ENCODE measurements around the gene RGS7BP.

Gene RGS7BP

DNA sequence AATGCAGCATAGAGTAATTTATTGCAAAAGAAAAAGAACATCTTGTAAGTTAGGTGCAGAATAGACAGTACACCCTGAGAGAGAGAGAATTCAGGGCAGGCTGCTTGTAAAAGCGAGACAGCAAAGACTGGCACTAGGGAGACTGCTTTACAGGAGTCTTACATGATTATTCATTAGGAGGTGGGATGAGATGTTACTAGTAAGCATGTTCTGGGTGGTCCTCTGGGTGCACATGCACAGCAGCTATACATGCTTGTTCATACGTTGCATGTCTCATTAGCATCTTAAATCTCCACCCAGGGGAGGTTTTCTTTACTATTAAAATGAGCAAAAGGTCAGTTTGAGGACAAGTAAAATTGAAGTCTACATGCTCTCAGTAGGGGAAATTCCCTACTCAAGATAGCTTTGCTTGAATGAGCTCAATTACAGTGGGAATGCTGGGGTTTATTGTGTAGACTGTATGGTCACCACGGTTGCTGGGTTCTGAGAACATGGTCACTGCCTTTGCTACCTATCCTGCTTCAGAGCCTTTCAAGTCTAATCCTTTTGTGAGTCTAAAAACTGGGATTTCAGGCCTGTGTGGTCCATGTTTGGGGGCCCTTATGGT is 60.6 kb downstream of the RGS7BP start:
- DNase-seq = peak; percentile 72

DNA sequence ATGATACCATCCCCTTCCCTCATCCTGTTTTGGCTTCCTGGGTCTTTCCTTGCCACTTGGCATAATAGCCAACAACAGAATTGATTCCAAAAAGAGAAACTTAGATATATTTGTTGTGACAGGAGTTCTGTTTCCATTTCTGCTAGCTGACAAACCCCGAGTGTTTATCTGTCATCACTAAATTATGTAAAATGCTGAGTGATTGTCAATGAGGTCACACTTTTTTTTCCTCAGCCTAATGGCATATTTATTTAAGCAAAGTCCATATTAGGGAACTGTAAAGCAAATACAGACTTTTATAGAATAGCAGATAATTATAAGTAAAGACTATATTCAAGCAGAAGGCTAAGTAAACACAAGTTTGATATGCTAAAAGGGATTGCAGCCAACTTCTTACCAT is 64.0 kb downstream of the RGS7BP start:
- no peak for DNase-seq

DNA sequence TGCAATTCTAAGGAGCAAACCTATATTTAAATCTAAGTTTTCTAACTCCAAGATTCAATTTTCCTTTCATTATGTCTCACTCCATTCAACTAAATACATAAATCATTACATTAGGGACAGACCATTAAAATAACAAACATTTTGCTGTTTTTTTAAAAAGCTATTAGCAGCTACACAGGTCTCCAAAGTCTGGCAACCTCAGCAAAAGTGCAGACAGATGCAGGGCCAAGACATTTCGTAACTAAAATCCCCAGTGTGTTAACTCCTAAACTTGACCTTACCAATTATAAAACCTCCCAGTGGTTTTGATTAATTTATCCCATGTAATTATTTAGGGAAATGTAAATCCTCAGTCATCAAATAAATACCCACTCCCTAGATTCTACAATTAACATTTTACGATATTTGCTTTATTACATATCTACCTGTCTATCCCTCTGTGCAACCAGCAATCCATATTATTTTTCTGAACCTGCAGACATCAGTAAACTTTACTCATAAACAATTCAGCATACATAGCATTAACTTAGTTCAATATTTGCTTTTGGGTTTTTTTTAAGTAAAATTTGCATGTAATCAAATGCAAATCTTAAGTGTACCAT is 64.7 kb downstream of the RGS7BP start:
- DNase-seq = no peak

DNA sequence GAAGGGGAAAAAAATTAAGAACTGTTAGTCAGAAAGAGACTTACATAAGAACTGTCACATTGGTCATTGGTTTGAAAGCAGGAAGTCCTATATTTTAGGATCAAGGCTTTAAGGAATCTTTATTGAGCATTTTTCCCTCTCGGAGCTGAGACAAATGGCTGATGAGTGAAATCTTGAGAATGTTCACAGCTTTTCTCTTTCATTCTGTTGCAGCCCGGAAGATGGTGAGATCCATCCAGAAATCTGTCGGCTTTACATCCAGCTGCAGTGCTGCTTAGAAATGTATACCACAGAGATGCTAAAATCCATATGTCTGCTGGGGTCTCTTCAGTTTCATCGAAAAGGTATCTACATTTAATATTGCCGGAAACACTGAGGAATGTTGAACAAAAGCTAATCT is 69.7 kb downstream of the RGS7BP start:
- no peak for DNase-seq

DNA sequence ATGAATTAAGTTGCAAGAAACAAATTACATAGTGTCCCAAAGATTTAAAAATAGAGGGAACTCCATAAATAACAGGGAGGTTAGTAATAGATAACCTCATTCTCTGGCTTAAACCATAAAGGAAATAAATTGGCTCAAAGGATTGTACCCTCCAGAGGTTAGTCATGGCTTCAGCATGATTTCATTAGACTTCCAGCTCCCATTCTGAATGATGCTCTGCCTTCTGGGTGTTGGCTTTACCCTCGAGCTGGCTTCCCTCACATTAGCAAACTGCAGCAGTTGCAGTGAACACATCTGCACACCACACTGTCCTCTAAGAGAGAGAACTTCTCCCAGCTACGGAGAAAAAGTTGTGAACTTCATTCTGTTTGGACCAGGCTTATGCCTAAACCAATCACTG is 70.4 kb downstream of the RGS7BP start:
- no peak for DNase-seq

DNA sequence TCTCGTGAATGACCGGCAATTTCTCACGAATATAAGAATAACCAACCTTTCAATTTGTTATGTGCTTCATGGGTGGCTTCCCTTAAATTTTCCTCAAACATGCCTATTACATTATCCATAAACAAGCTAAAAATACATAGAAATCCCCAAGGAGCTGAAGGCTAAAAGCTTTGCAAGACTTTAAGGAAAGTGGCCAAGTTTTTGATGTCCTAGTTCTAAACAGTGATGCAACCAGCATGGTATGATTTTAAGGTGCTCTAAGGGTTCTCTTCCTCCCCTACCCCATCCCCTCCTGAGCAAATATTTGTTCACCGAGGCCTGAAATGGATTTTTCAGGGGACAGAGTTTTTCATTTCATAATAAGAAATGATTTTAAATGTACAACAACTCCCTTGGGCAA is 79.8 kb downstream of the RGS7BP start:
- DNase-seq = no peak

DNA sequence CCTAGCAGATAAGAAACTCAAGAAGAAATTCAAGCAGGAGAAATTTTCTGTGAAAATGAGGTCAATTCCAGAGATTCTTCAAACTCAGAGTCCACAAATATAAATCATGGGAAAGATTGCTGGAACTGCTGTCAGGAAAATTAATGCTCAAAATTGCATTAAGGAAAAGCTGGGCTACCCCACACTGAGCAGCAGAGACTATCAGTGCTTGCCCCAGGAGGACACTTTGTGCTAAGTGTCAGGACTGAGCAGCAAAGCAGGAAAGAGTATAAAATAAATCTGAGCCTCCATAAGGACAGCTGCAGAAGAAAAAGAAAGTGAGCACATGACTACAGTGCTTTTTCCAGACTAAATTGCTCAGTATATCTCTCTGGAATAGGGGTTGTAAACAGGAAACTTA is 81.6 kb downstream of the RGS7BP start:
- no peak for DNase-seq

DNA sequence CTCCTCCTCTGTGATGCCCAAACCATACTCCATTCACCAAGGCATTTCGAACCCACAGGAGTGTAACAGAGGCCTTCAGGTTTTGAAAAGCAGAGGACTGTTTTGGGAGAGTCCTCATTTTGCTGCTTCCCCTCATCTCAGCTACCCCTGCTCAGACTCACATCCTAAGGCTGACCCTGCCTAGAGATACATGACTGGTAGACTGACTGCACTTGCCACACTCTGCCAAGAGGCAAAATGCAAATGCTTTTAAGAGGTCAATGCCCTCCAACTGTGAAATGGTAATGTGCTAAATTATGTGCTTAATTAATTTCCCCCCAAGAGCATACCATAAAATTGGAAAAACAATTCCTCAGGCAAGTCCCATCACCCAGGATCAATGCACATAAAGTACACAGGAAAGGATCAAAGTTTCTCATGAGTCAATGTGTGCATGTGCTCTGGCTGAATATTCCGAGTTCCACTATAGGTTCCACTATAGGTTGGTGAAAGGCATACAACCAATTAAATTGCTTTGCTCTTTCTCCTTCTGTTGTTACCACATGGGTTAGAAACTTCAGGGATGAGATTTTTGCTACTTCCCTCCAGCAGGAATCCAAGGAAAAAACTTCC is 87.0 kb downstream of the RGS7BP start:
- DNase-seq = no peak

DNA sequence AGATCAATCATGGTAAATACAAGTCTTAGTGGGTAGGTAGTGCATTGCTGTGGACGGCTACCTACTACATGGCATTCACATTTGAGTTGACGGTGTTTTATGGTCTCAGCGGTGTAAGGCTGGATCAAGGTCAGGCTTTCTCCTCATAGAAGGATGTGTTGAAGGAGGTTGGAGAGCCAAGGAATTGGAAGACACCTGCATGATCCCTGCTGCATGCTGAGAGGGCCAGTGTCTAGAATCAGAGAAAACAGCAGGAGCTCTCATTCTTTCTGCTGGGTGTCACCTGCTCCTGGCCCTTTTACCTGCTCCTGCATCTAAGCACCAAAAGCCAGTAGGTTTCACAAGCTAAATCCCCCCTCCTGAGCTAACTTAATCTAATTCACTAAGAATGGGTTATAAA is 88.2 kb downstream of the RGS7BP start:
- no peak for DNase-seq

DNA sequence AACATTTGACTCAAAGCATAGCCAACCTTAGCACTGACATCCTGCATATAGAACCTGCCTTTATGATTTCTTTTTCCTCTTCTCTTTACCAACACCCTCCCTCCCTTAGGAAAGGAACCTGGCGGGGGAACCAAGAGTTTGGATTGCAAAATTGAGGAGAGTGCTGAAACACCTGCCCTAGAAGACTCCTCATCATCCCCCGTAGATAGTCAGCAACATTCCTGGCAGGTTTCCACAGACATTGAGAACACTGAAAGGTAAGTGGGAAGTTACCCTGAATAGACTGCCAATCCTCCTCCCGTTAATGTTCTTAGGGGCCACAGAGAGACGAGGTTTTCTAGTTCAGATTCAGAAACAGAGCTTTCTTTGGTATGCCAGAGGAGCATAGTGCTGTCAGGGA is 88.8 kb downstream of the RGS7BP start:
- no peak for DNase-seq

DNA sequence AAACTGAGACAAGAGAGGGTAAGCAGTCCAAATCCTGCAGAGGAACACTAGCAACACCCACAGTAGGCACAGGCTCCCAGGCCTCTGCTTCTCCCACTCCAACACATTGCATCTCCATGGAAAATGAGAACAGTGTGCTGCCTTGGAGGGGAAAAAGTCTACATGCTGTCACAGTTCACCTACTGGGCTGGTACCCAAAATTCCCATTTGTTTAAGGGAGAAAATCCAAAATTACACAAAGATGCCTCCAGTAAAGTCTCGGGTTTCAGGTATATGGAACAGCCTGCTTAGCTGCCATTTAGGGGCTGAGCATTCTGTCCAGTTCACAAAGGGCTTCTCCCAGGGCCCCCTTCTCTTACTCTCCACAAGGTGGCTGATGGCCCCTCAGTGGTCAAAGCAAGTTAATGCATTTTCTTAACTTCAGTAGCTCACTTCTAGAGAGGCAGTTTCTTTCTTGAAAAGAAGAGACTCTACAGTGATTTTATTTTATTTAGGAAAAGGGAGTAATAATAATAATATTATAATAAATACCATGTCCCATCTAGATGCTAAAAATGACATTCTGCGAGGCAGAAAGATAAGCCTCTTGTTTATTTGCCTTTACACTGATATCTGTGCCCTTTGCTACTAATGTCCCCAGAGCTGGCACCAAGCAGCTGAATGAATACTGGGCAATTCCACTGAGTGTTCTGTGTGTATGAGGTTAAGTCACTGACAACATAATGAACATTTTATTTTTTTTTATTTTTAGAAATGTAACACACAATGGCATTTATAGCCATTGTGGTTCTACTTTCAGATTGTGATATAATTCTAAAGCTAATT is 89.4 kb downstream of the RGS7BP start:
- peak; percentile 4 for DNase-seq

DNA sequence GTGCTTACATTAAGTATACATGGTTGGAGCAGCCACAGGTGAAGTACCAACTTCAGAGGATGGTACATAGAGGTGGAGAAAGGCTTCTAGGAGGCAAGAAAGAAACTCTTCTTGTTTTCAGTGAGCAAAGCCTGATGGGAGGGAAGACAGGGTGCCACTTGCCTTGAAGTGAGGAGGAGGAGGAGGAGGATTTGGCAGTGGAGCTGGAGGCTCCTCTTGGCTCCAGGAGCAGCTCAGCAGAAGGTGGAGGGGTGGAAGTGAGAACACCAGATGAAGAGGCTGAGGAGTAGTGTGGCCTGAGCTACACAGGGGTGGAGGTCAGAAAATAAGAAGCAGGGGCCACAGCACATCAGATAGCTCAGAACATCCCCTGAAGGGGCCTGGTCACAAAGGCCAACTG is 93.4 kb downstream of the RGS7BP start:
- DNase-seq = no peak

DNA sequence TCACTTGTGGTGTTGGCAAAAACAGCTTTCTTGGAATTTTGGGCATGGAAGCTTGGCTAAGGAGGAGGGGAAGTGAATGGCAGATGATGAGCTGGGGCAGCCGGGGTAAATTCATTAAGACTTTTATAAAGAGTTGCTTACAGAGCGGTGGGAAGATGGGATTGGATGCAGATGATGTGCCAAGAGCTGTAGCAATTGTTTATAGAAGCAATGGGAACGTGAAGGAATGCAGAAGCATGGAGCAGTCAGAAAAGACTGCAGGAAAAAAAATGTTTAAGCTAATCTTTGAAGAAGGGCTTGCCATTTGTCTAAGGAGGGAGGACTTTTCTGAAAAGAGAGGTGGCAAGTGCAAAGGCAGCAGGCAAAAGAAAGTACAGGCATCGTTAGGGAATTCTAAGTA is 97.9 kb downstream of the RGS7BP start:
- DNase-seq = no peak

DNA sequence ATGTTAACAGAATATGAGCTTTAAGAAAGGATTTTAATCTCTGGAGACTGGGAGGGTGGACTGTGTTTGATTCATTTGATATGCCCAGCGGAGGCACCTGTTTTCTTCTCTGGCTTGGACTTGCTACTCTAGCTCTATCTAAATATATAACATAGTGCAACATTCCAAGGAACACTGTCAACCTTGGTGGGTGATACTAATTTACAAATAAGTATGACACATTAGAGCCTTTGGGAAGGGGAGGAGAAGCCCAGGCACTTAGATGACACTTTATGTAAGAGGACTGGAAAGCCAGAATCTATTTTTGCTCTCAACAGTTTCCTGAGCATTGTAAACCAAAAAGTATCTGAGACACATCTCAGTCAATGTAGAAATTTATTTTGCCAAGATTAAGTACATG is 101.1 kb downstream of the RGS7BP start:
- DNase-seq = no peak

DNA sequence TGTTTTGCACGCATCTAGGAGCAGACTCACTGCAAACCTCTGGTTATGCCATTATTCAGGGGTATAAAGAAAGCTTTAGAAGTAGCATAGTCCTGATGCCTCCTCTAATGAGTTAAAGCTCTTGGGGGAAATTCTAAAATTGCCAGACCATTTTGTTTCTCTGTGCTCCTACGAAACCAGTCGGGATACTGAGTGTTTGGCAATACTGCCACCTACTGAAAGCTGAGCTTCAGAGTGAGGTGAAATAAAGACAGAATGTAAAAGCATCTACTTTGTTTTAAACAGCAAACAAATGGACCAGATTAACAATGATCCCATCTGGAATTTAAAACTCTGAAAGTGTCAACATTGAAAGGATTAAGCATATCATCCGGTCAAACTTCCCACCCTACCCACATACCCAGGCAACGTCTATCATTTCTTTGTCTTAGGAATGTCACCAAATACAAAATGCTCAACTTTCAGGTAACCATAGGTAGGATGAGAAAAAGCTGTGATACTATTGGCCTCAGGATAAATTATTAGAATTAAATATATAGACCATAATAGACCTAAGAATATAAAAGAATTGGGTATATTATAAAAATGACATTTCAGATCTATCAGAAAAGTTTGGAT is 106.6 kb downstream of the RGS7BP start:
- peak; percentile 32 for DNase-seq

DNA sequence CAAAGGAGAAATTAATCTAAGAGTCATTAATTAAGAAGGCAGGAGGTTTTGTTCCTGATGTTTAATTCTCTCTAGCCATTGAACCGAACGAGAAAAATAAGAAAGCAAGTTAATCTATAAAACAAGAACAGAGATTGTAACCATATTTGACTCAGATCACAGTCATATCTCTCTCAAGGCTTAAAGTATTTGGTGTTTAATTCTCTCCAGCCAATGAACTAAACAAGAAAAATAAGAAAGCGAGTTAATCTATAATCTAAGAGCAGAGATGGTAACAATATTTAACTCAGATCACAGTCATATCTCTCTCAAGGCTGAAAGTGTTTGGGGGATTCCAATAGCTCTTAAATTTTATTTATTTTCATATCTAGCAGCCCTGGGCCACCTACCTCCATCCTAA is 110.1 kb downstream of the RGS7BP start:
- peak; percentile 69 for DNase-seq

DNA sequence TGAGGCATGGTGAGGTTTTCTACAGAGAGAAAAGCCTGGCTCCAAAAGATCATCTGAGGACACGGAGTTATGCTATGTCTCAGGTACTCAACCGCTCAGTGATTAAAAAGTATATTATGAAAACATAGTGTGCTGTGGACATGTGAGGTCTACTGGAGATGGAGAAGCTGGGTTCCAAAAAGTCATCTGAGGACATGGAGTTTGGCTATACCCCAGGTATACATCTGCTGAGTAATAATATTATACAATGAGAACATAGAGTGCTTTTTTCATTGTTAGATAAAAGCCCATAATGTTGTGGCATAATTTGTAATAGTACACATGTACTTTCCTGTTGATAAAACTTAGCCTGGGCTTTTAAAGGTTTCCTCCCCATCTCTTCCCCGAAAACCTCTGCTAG is 113.8 kb downstream of the RGS7BP start:
- DNase-seq = no peak

DNA sequence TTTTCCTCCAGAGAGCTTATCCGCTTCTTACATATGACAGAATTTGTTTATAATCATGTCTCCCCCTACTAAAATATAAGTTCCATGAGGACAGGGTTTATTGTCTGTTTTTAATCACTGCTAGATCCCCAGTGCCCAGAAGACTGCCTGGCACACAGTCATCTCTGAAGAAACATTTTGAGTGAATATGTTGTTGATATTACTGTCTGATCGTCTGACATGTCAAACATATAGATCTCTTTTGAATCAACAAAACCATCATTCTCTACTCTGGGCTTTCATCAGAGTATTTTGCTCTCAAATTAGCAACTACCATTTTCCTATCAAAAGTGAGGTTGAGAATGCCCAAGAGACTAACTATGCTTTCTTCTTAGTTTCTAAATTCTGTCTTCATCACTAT is 117.2 kb downstream of the RGS7BP start:
- no peak for DNase-seq

DNA sequence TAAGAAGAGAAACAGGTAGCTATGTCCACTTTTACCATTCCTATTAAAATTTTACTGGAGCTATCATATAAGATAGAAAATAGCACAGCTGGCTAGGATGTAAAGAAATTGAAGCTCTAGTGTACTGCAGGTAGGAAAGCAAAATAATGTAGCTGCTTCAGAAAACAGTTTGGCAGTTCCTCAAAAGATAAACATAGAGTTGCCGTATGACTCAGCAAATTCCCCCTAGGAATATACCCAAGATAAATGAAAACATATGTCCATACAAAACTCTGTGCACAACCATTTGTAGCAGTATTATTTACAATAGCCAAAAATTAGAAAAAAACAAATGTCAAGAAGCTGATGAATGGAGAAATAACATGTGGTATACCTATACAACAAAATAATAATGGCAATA is 119.9 kb downstream of the RGS7BP start:
- no peak for DNase-seq

DNA sequence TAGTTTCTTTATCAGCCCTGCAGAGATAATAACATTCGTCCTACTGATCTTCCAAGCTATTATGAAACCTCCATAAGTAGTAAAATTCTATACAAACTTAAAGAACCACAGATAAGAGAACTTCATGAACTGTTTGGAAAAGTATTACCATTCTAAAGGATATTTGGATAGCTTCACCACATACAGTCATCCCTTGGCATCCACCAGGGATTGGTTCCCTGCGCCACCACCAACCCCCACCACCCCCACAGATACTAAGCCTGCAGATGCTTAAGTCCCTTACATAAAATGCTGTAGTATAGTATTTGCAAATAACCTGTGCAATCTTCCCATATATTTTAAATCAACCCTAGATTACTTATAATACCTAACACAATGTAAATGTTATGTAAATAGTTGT is 123.1 kb downstream of the RGS7BP start:
- DNase-seq = no peak

DNA sequence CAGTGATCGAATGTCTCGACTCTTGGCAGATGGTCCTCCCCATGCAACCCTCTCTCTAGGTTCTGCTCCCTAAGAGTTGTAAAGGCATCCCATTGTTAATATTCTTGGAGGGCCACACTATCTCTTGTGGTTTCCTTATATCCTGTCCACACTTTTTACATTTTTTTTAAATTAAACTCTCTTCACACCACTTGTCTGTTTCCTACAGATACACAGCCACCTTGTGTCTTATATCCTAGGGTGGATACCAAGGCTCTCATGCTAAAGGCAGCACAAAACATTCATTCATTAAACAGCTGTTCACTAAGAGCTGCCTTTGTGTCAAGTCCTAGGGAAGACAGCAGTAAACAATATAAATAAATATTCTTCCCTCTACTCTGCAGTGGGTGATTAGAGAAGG is 124.0 kb downstream of the RGS7BP start:
- no peak for DNase-seq

DNA sequence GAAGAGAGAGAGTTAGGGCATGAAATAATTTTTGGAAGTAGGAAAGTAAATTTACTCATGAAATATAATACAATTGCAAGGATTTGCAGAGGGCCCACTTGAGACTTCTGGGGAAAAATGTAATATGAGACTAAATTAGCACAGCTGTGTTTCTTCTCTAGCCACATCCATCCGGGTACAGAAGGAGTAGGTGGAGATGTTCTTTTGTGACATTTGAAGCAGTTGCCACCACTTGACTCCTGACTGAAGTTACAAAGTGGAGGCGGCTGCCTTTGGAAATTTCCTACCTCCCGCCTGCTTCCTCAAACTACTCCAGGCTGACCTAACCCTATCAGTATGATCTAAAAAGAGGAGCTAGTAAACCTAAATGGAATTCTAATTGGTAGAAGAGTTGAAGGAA is 126.4 kb downstream of the RGS7BP start:
- no peak for DNase-seq

DNA sequence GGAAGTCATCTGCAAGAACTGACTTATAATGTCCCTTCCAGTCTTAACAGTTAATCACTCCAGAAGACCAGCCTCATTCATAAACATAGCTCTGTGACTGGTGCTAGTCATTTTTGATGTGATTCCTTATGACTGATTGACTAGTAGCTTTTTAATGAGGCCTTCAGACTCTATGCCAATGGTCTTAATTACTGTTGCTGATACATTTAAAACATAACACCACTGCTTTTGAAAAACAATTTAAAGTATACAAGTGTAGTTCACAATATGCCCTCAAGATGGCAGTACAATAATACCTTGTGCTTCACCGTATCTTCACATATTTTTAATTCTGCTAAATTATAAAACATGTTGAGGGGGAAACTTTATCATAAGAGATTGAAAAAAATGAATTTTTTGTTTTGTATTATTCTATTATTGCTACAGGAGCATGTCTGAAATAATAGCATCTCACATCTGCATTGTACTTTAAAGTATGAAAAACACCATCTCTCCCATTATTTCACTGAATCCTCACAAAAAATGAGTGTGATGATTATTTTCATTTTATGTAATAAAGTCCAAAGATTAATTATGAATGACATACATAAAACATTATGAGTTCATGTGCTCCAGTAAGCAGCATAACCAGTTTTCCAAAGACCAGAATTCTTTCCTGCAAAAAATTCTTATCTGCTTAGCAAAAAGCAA is 129.3 kb downstream of the RGS7BP start:
- DNase-seq = peak; percentile 56

All from kidney glomerular epithelial cell (primary cell).